ENCODE measurements around the gene KLHL6.
"Not testable (repeated sequence)": the region's sequence is repeated elsewhere in the genome, so short reads cannot be mapped to it uniquely, and the experiment has no call there.

KLHL6 gene

DNA sequence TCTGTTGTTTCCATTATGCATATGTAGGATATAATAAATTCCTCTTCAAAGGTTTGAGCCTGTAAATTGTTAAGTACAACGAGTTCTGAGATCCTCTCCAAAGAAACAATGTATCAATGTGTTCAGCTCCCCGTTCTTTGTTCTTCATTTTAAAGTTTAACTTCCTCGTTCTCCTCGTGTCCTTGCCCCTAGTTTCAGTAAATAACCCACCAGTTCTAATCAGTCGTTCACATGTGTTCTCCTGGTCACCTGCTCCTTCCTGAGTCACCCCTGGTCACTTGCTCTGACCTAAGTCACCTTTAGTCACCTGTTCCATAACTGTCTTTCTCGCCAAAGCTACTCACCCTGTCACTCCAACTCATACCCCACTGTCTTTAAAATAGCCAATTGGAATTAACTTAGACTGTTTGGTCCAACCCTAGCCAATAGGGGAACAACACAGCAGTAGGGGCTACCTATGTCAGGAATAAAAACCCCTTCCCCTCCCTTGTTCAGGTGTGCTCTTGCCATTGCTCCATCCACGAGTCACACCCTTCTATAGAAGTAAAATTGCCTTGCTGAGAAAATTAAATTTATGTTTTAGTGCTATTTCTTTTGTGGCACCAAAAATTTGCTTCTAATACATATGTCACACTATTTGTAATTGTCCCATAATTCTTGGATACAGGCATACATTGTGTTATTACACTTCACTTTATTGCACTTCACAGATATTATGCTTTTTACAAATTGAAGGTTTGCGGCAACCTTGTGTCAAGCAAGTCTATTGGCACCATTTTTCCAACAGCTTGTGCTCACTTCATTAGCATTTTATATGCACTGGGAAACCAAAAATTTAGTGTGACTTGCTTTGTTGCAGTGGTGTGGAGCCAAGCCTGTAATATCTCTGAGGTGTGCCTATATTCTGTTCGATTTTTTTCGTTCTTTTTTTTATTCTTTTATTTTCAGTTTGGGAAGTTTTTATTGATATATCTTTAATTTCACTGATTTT, 111.8 kb downstream of the KLHL6 start:
- DNase-seq = no peak

DNA sequence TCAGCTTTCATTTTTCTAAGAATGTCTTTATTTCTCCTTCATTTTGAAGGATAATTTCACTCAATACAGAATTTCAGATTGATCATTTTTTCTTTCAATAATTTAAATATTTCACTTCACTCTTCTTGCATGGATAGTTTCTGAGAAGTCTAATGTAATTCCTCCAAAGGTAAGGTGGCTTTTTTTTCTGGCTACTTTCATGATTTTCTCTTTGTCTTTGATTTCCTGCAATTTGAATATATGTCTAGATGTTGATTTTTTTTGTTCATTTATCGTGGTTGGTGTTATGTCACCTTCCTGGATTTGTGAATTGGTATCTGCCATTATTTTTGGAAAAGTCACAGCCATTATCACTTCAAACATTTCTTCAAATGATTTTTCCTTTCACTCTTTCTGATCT, 112.5 kb downstream of the KLHL6 start:
- DNase-seq = no peak

- not testable (repeated sequence) for DNase-seq
These were observed 115.0 kb downstream of the KLHL6 start for GRCh38 chr3:183440521-183440920.

DNA sequence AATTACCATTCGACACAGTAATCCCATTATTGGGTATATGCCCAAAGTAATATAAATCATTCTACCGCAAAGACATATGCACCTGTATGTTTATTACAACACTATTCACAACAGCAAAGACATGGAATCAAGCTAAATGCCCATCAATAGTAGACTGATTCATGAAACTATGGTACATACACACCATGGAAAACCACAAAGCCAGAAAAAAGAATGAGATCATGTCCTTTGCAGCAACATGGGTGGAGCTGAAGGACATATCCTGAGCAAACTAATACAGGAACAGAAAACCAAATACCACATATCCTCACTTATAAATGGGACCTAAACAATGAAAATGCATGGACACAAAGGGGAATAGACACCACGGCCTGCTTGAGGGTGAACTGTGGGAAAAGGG, 116.0 kb downstream of the KLHL6 start:
- peak; percentile 16 for DNase-seq

GRCh38 chr3:183438735-183439134, 116.8 kb downstream of the KLHL6 start:
- no peak for DNase-seq

GRCh38 chr3:183437666-183438564, 117.6 kb downstream of the KLHL6 start:
- no peak for DNase-seq

Data from NCI-H226 (cell line).